COLO829 (cell line): Measurements from ENCODE around the gene HOXA7.

Experiments used
- DNase-seq: peaks from one replicate; pipeline ENCODE4 v3.0.0; 2012; ENCODE audit warnings: low spot score

The HOXA7 gene

GRCh38 chr7:27106901-27107240, 49.6 kb downstream of the HOXA7 start:
- no peak for DNase-seq

DNA sequence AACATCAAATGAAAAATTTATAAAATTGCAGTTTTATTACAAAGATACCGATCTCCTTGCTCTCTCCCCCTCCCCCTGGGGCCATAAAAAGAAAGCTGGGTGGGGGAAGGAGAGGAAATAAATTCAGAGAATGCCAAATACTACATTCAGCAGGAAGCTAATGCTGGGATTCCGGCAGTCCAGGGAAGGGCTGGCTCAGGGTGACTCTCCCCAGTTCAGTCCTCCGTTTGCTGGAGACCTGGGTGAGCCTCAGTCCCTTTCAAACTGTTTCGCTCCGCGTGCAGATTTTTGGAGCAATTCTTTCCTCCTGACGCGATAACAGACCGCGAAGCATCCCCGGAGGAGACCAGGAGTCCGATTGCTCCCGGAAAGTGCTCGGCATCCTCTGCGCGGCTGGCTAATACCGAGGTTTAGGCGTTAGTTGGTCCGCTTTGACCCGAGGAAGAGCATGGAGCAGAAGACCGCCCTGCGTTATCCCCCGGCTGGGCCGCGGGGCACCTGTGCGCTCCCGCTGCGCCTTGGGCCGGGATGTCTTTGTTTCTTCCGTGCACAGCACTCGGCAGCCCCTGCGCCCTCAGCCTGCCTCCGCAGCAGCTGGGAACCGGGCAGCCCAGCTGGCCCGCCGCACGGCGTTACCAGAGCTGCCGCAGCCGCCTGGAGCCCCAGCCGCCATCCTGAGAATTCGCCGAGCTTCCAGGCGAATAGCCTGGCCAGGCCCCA, 50.1 kb downstream of the HOXA7 start:
- DNase-seq: no peak

GRCh38 chr7:27105301-27106031, 51.0 kb downstream of the HOXA7 start:
- no peak for DNase-seq

- no peak for DNase-seq
Measured at GRCh38 chr7:27104341-27105058, 52.0 kb downstream of the HOXA7 start.
